Prostate gland (tissue), 2 donors: ENCODE results near the gene GAS1.

Experiments used
- POLR2A ChIP-seq: fragments of 450-650 bp; IDR thresholded peaks from one replicate; pipeline ENCODE4 v1.6.1; 2016; ENCODE audit warnings: antibody characterized with exemption, mild to moderate bottlenecking
- POLR2AphosphoS5 ChIP-seq: sonication (generic); formaldehyde crosslinking; IDR thresholded peaks from one replicate; pipeline ENCODE4 v1.6.1; 2017; ENCODE audit warnings: antibody characterized with exemption
- TF ChIP-seq, protein P1 (sequence below), 4 experiments: fragments of 200-600 bp in 2 of 4; fragments of 450-650 bp in 2 of 4; sonication (generic) in 2 of 4; IDR thresholded peaks; 1 replicate in 3 of 4; 2 replicates in 1 of 4; pipeline ENCODE4 v1.5.1; 2016 to 2019; ENCODE audit warnings: antibody characterized with exemption in 4 of 4, mild to moderate bottlenecking in 2 of 4, moderate library complexity in 2 of 4

- TF ChIP-seq POLR2A = no peak
- TF ChIP-seq, protein P1, sequence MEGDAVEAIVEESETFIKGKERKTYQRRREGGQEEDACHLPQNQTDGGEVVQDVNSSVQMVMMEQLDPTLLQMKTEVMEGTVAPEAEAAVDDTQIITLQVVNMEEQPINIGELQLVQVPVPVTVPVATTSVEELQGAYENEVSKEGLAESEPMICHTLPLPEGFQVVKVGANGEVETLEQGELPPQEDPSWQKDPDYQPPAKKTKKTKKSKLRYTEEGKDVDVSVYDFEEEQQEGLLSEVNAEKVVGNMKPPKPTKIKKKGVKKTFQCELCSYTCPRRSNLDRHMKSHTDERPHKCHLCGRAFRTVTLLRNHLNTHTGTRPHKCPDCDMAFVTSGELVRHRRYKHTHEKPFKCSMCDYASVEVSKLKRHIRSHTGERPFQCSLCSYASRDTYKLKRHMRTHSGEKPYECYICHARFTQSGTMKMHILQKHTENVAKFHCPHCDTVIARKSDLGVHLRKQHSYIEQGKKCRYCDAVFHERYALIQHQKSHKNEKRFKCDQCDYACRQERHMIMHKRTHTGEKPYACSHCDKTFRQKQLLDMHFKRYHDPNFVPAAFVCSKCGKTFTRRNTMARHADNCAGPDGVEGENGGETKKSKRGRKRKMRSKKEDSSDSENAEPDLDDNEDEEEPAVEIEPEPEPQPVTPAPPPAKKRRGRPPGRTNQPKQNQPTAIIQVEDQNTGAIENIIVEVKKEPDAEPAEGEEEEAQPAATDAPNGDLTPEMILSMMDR (IDR thresholded peaks at IDR 0.05) = no peak
- no peak for TF ChIP-seq POLR2AphosphoS5
These were observed 13.6 kb upstream of the GAS1 start for GRCh38 chr9:86960938-86961337.
